Neural cell (in vitro differentiated cells): ENCODE results near the gene APBB2. TPM values are rescaled to one million over a fixed set of nuclear protein-coding genes. Genes with fewer than 3 reads are reported as not detected.

Experiments
- H2AFZ ChIP-seq: fragments of 200-600, 300-800 bp; sonication (generic), shearing (Covaris generic); 2 replicates; pipeline ENCODE4 v1.6.0; 2014; ENCODE audit warnings: low read depth, mild to moderate bottlenecking, antibody characterized with exemption, low read length, moderate library complexity
- H3F3A ChIP-seq: fragments of 200-600 bp; shearing (Covaris generic); 2 replicates; pipeline ENCODE4 v1.6.1; 2016; ENCODE audit warnings: mild to moderate bottlenecking, moderate library complexity, mixed read lengths, antibody characterized with exemption, low read length; ENCODE audit not compliant: insufficient read depth, poor library complexity, severe bottlenecking
- H3K27ac ChIP-seq: fragments of 200-600, 300-800 bp; sonication (generic), shearing (Covaris generic); 2 replicates; pipeline ENCODE4 v1.5.1; 2014; ENCODE audit warnings: mild to moderate bottlenecking, low read length, moderate library complexity
- H3K27me3 ChIP-seq: fragments of 300-800, 200-600 bp; sonication (generic), shearing (Covaris generic); 2 replicates; pipeline ENCODE4 v1.6.0; 2014; ENCODE audit warnings: mild to moderate bottlenecking, low read depth, low read length, moderate library complexity; ENCODE audit not compliant: insufficient read depth
- H3K36me3 ChIP-seq: fragments of 300-800, 200-600 bp; sonication (generic), shearing (Covaris generic); 2 replicates; pipeline ENCODE4 v1.5.1; 2014; ENCODE audit warnings: mild to moderate bottlenecking, antibody characterized with exemption, low read length, moderate library complexity; ENCODE audit not compliant: insufficient read depth
- H3K4me2 ChIP-seq: fragments of 300-800, 200-600 bp; sonication (generic), shearing (Covaris generic); 2 replicates; pipeline ENCODE4 v1.6.0; 2014; ENCODE audit warnings: mild to moderate bottlenecking, low read length
- H3K4me3 ChIP-seq: fragments of 300-800, 200-600 bp; sonication (generic), shearing (Covaris generic); 2 replicates; pipeline ENCODE4 v1.5.1; 2014; ENCODE audit warnings: mild to moderate bottlenecking, low read length, moderate library complexity
- H3K79me2 ChIP-seq: fragments of 200-600 bp; shearing (Covaris generic); replicated peaks from 2 replicates; pipeline ENCODE4 v1.6.0; 2014; ENCODE audit warnings: mild to moderate bottlenecking, low read length, moderate library complexity; ENCODE audit not compliant: insufficient read depth
- H3K9ac ChIP-seq: fragments of 300-800, 200-600 bp; sonication (generic), shearing (Covaris generic); 2 replicates; pipeline ENCODE4 v1.6.1; 2016; ENCODE audit warnings: mild to moderate bottlenecking, low read length, mixed read lengths
- H3K9me2 ChIP-seq: fragments of 200-600 bp; shearing (Covaris generic); 2 replicates; pipeline ENCODE4 v1.6.1; 2016; ENCODE audit warnings: mild to moderate bottlenecking, low read length, mixed read lengths; ENCODE audit not compliant: insufficient read depth
- H3K9me3 ChIP-seq: fragments of 200-600, 300-800 bp; sonication (generic), shearing (Covaris generic); 2 replicates; pipeline ENCODE4 v1.6.1; 2016; ENCODE audit warnings: mild to moderate bottlenecking, mixed run types, low read length, moderate library complexity, mixed read lengths
- H4K20me1 ChIP-seq: fragments of 200-600 bp; shearing (Covaris generic); 2 replicates; pipeline ENCODE4 v1.6.1; 2016; ENCODE audit warnings: mild to moderate bottlenecking, mixed run types; ENCODE audit not compliant: insufficient read depth
- CTCF ChIP-seq: fragments of 450-650 bp; IDR thresholded peaks from 2 replicates; pipeline ENCODE4 v1.5.1; 2014; ENCODE audit warnings: antibody characterized with exemption, mild to moderate bottlenecking, moderate library complexity; ENCODE audit not compliant: poor library complexity, severe bottlenecking
- EP300 ChIP-seq: fragments of 450-650 bp; conservative IDR thresholded peaks from 2 replicates; pipeline ENCODE4 v1.6.1; 2014; ENCODE audit warnings: antibody characterized with exemption, mild to moderate bottlenecking, moderate library complexity; ENCODE audit not compliant: poor library complexity, severe bottlenecking
- EZH2 ChIP-seq: fragments of 200-600, 300-800 bp; shearing (Covaris generic), sonication (generic); IDR thresholded peaks from 2 replicates; pipeline ENCODE4 v1.6.1; 2014; ENCODE audit warnings: antibody characterized with exemption, low read length, borderline replicate concordance, mild to moderate bottlenecking; ENCODE audit not compliant: insufficient read depth, poor library complexity, severe bottlenecking
- POLR2AphosphoS5 ChIP-seq: IDR thresholded peaks from 2 replicates; pipeline ENCODE4 v1.6.1; 2012
- RAD21 ChIP-seq: fragments of 450-650 bp; conservative IDR thresholded peaks from 2 replicates; pipeline ENCODE4 v1.6.1; 2014; ENCODE audit warnings: antibody characterized with exemption, mild to moderate bottlenecking, moderate library complexity
- REST ChIP-seq: IDR thresholded peaks from 2 replicates; pipeline ENCODE4 v1.6.1; 2012; ENCODE audit warnings: borderline replicate concordance
- SMC3 ChIP-seq: fragments of 450-650 bp; conservative IDR thresholded peaks from 2 replicates; pipeline ENCODE4 v1.6.1; 2014; ENCODE audit warnings: antibody characterized with exemption, mild to moderate bottlenecking, moderate library complexity; ENCODE audit not compliant: poor library complexity
- TAF1 ChIP-seq: IDR thresholded peaks from 2 replicates; pipeline ENCODE4 v1.6.1; 2012; ENCODE audit warnings: low read depth
- polyA plus RNA-seq: library from polyadenylated mRNA; depleted of rRNA; stranded (reverse); fragments of >200 nt; gene quantifications from 2 replicates; pipeline ENCODE4 v1.2.3, GENCODE V29; 2014

Gene APBB2
- polyA plus RNA-seq, 1 donor from 2014 or later = 41.9 TPM

GRCh38 chr4:41256740-41257256 is 42.5 kb upstream of the APBB2 start, which contains the start of gene UCHL1:
UCHL1 (plus strand) TSS chr4:41256928; CDS start chr4:41256977, 49 bp downstream.
- H3F3A ChIP-seq = peaks cover 11% of the 10 kb centered on the region
- peak within 1 kb of the TSS; percentile 58 for H2AFZ ChIP-seq
- peak within 1 kb of the TSS; percentile 89 for H3K4me3 ChIP-seq
- no peak for TF ChIP-seq EZH2
- peak; percentile 67 for TF ChIP-seq EP300
- peak; percentile 34 for TF ChIP-seq SMC3
- TF ChIP-seq RAD21 = no peak
- peak; percentile 99 for TF ChIP-seq POLR2AphosphoS5
- TF ChIP-seq REST = peak; percentile 96
- peak; percentile 100 for TF ChIP-seq TAF1
- H4K20me1 ChIP-seq = peaks cover 38% of the 10 kb centered on the region
- no peaks in the 10 kb centered on the region for H3K9me2 ChIP-seq
- H3K36me3 ChIP-seq = peaks cover 13% of the 10 kb centered on the region
- H3K9ac ChIP-seq = peak within 1 kb of the TSS; percentile 98
- no peaks in the 10 kb centered on the region for H3K9me3 ChIP-seq
- peak within 1 kb of the TSS; percentile 93 for H3K4me2 ChIP-seq
- H3K27me3 ChIP-seq = no peaks in the 10 kb centered on the region
- H3K27ac ChIP-seq = peak within 1 kb of the TSS; percentile 98
- peaks cover 46% of the 10 kb centered on the region for H3K79me2 ChIP-seq

- Histone ChIP-seq H3K4me2 (peak overlapping the region; percentile 87), H3K27ac (peak overlapping the region; percentile 98), H3K9me3 (no peaks in the 10 kb centered on the region), H3K4me3 (peak overlapping the region; percentile 89), H3K27me3 (no peaks in the 10 kb centered on the region), H2AFZ (peak overlapping the region; percentile 58), H3F3A (peaks cover 11% of the 10 kb centered on the region), H3K9me2 (no peaks in the 10 kb centered on the region), H3K9ac (peak overlapping the region; percentile 98), H3K36me3 (peaks cover 8% of the 10 kb centered on the region), H3K79me2 (peaks cover 44% of the 10 kb centered on the region), H4K20me1 (peaks cover 35% of the 10 kb centered on the region)
- peak; percentile 52 for TF ChIP-seq REST
- TF ChIP-seq CTCF = no peak
Measured at GRCh38 chr4:41256131-41256739, 41.9 kb upstream of the APBB2 start.
